Measurements from ENCODE around the gene KCNC4. TPM values are rescaled to one million over a fixed set of nuclear protein-coding genes. Genes with fewer than 3 reads are reported as not detected.

KCNC4 gene
- total and polyA plus RNA-seq, 2 of the 13 experiments (the other 11 are each of a cell fraction or from before 2014, with no cell fraction given), result 0.24 to 0.66 TPM

DNA sequence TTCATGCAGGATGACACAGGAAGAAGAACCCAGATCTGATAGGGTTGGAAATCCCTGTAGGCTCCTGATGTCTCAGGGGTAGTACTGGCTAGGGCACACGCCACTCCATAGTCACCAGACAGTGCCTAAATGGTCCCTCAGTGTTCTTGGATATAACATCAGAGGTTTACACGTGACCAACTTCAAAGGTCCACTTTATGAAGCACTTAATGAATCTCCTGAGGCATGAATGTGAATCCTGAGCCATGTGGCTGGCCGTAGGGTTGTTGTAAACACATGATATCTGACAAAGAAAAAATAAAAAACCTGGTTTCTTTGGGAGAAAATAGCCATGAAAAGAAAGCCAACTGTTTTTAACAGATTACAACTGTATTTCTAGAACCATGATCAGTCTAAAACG is 32.3 kb upstream of the KCNC4 start:
- Histone ChIP-seq H3K4me2 (ENCODE audit: low read depth, low read length) (no peak overlapping the region), H3K9me3 (ENCODE audit: low read length) (no peaks in the 10 kb centered on the region), H3K27ac (ENCODE audit: extremely low read length, insufficient read depth, low read length) (no peak overlapping the region), H4K20me1 (ENCODE audit: insufficient read depth, low read length) (no peaks in the 10 kb centered on the region), H2AFZ (ENCODE audit: low read length) (no peak overlapping the region), H3K4me3 (replicated peaks in 1 of 3; ENCODE audit: insufficient read depth in 1 of 3, low read depth in 2 of 3, low read length in 3 of 3) (no peak overlapping the region), H3K9ac (ENCODE audit: insufficient read depth, low read depth, low read length) (no peak overlapping the region), H3K27me3 (ENCODE audit: control insufficient read depth in 1 of 2, insufficient read depth in 2 of 2, low read length in 2 of 2) (peaks cover 0 to 30% of the 10 kb centered on the region in 2 experiments; a peak in 3 of 5 replicates), H3K36me3 (replicated peaks in 1 of 2; ENCODE audit: control insufficient read depth in 1 of 2, insufficient read depth in 2 of 2, low read length in 2 of 2) (no peaks in the 10 kb centered on the region), H3K79me2 (ENCODE audit: insufficient read depth, low read length) (no peaks in the 10 kb centered on the region), H3K4me1 (ENCODE audit: insufficient read depth, low read length) (no peaks in the 10 kb centered on the region)
- WGBS (ENCODE audit: low lambda C conversion rate), result 0% methylated on average over 4 of the region's 4 CpGs
- no TSS peak for BruUV-seq (replicated peaks)
- no peak for DNase-seq (ENCODE audit: low spot score)
- intact Hi-C loops (cut with micrococcal nuclease; ENCODE audit: unreplicated experiment) (no loop called here), in situ Hi-C loops (cut with HindIII; ENCODE audit: extremely low pct_ligation_motif_present, low pct_unique_long_range_greater_than_20kb) (no loop called here)
- ChIA-PET POLR2A (no interaction called here), CTCF (ENCODE audit: low intra/inter-chr PET ratio, low total read pairs) (no interaction called here)
- no peak for TF ChIP-seq MED8 (CRISPR knock-in tag; IDR thresholded peaks at IDR 0.05; ENCODE audit: insufficient replicate concordance)
- no peak for TF ChIP-seq BRD4 (CRISPR knock-in tag; IDR thresholded peaks at IDR 0.05)
- TF ChIP-seq HOXA5 (CRISPR knock-in tag; IDR thresholded peaks at IDR 0.05), result no peak
- no peak for TF ChIP-seq RBAK (CRISPR knock-in tag; IDR thresholded peaks at IDR 0.05)
- TF ChIP-seq JUN (CRISPR knock-in tag; IDR thresholded peaks at IDR 0.05), result no peak
- TF ChIP-seq ZFAT (CRISPR knock-in tag; conservative IDR thresholded peaks at IDR 0.05), result no peak
- TF ChIP-seq SETDB1 (CRISPR knock-in tag; IDR thresholded peaks at IDR 0.05; ENCODE audit: borderline replicate concordance), result no peak
- TF ChIP-seq, protein P1, sequence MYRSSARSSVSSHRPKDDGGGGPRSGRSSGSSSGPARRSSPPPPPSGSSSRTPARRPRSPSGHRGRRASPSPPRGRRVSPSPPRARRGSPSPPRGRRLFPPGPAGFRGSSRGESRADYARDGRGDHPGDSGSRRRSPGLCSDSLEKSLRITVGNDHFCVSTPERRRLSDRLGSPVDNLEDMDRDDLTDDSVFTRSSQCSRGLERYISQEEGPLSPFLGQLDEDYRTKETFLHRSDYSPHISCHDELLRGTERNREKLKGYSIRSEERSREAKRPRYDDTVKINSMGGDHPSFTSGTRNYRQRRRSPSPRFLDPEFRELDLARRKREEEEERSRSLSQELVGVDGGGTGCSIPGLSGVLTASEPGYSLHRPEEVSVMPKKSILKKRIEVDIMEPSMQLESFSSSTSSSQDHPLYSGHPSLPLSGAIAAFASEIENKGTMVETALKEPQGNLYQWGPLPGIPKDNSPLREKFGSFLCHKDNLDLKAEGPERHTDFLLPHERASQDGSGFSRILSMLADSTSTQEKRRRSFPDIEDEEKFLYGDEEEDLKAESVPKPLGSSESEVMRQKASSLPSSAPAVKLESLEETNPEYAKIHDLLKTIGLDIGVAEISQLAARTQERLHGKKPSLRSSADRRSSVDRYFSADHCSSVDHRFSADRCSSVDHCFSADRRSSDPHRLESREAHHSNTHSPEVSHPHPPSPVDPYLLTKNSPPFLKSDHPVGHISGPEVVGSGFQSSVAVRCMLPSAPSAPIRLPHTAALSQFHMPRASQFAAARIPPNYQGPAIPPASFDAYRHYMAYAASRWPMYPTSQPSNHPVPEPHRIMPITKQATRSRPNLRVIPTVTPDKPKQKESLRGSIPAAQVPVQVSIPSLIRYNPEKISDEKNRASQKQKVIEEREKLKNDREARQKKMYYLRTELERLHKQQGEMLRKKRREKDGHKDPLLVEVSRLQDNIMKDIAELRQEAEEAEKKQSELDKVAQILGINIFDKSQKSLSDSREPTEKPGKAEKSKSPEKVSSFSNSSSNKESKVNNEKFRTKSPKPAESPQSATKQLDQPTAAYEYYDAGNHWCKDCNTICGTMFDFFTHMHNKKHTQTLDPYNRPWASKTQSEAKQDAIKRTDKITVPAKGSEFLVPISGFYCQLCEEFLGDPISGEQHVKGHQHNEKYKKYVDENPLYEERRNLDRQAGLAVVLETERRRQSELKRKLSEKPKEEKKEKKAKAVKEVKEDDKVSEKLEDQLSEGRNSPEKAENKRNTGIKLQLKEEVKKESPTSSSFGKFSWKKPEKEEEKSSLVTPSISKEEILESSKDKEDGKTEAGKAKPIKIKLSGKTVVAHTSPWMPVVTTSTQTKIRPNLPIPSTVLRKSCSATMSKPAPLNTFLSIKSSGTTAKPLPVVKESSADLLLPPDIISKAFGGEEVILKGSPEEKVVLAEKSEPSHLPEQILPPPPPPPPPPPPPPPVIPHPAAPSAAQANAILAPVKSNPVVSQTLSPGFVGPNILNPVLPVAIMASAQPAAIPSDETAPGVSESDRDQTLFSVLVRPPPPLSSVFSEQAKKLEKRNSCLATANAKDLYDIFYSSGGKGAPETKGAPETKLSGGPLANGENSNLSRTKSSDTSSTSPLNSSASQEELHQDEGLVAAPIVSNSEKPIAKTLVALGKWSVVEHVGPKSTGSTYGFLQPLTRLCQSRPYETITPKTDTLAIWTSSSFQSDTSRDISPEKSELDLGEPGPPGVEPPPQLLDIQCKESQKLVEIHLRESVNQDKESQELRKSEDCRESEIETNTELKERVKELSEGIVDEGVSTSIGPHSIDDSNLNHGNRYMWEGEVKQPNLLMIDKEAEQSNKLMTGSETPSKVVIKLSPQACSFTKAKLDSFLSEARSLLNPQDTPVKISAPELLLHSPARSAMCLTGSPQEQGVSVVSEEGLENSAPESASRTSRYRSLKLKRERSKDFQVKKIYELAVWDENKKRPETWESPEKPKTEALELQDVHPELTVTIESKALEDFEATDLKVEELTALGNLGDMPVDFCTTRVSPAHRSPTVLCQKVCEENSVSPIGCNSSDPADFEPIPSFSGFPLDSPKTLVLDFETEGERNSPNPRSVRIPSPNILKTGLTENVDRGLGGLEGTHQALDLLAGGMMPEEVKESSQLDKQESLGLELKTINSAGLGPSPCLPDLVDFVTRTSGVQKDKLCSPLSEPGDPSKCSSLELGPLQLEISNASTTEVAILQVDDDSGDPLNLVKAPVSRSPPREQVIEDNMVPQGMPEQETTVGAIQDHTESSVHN (CRISPR knock-in tag; IDR thresholded peaks at IDR 0.05), result no peak
- ATAC-seq, result no peak
- FAIRE-seq, result no peak
